Smooth muscle cell (in vitro differentiated cells): ENCODE results near the gene CAP1. TPM values are rescaled to one million over a fixed set of nuclear protein-coding genes. Genes with fewer than 3 reads are reported as not detected.

ENCODE experiments used
- DNase-seq: peaks from one replicate; lab custom pipeline; 2025; ENCODE audit not compliant: unreplicated experiment; lab: John Stamatoyannopoulos, UW
- H2AFZ ChIP-seq: fragments of 200-600 bp; sonication (generic); 2 replicates; pipeline ENCODE4 v1.6.0; 2016; ENCODE audit warnings: antibody characterized with exemption, low read depth, mild to moderate bottlenecking
- H3F3A ChIP-seq: fragments of 200-600 bp; sonication (generic); 2 replicates; pipeline ENCODE4 v1.6.0; 2017; ENCODE audit warnings: antibody characterized with exemption, low read depth
- H3K27ac ChIP-seq: fragments of 200-600 bp; sonication (generic); 2 replicates; pipeline ENCODE4 v1.5.1; 2016; ENCODE audit warnings: low read depth, mild to moderate bottlenecking
- H3K27me3 ChIP-seq: fragments of 200-600 bp; sonication (generic); 2 replicates; pipeline ENCODE4 v1.6.1; 2016; ENCODE audit warnings: low read depth, mild to moderate bottlenecking
- H3K36me3 ChIP-seq: fragments of 200-600 bp; sonication (generic); 2 replicates; pipeline ENCODE4 v1.5.1; 2016; ENCODE audit warnings: low read depth
- H3K4me1 ChIP-seq: fragments of 200-600 bp; sonication (generic); 2 replicates; pipeline ENCODE4 v1.5.1; 2016; ENCODE audit warnings: low read depth
- H3K4me2 ChIP-seq: fragments of 200-600 bp; sonication (generic); 2 replicates; pipeline ENCODE4 v1.6.0; 2016; ENCODE audit warnings: mild to moderate bottlenecking
- H3K4me3 ChIP-seq: fragments of 200-600 bp; sonication (generic); 2 replicates; pipeline ENCODE4 v1.5.1; 2016; ENCODE audit warnings: mild to moderate bottlenecking
- H3K79me2 ChIP-seq: fragments of 200-600 bp; sonication (generic); 2 replicates; pipeline ENCODE4 v1.6.0; 2016; ENCODE audit warnings: low read depth, mild to moderate bottlenecking
- H3K9ac ChIP-seq: fragments of 200-600 bp; sonication (generic); 2 replicates; pipeline ENCODE4 v1.6.0; 2016; ENCODE audit warnings: low read depth
- H3K9me3 ChIP-seq: fragments of 200-600 bp; sonication (generic); replicated peaks from 2 replicates; pipeline ENCODE4 v1.5.1; 2016; ENCODE audit warnings: low read depth
- H4K20me1 ChIP-seq: fragments of 200-600 bp; sonication (generic); 2 replicates; pipeline ENCODE4 v1.6.0; 2016; ENCODE audit warnings: low read depth
- WGBS: methylation state at CpG from one replicate; pipeline ENCODE4 v1.1.7; 2016; ENCODE audit warnings: low lambda C conversion rate; 5-methylcytosine and 5-hydroxymethylcytosine counted together
- polyA plus RNA-seq: library from polyadenylated mRNA; unstranded; fragments of >200 nt; fragmentation: Nextera tagmentation; extraction: Ambion mirVana; gene quantifications from 2 replicates; pipeline ENCODE4 v1.2.1, GENCODE V29; 2016
- total RNA-seq: library from RNA; depleted of rRNA; stranded (reverse); fragments of >200 nt; gene quantifications from 2 replicates; pipeline ENCODE4 v1.2.3, GENCODE V29; 2014
- TF ChIP-seq, protein P1 (sequence below): fragments of 200-600 bp; sonication (generic); IDR thresholded peaks from 2 replicates; pipeline ENCODE4 v1.5.1; 2017; ENCODE audit warnings: borderline replicate concordance, mild to moderate bottlenecking, antibody characterized with exemption; ENCODE audit not compliant: insufficient read depth, poor library complexity, severe bottlenecking

Gene CAP1
- total and polyA plus RNA-seq, 2 experiments from 2014 or later = 381 to 390 TPM

DNA sequence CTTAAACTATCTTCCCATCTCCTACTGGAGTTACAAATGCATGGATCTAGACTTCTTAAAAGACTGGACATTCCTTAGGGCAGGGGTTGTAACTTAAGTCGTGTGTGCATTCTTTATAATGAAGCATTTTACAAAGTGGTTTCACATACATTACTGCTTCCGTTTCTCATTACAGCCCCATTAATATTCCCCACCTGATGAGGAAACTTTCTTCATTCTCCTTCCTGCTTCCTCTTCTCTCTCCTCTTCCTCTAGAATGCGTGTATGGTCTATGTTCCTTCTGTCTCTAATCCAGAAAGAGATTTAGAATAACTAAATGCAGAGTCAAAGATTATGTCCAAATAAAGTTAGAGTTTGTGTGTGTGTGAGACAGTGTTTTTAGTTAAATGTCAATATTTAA, 1.8 kb upstream of the CAP1 start:
- no peak overlapping the region for H3K4me3 ChIP-seq
- TF ChIP-seq, protein P1, sequence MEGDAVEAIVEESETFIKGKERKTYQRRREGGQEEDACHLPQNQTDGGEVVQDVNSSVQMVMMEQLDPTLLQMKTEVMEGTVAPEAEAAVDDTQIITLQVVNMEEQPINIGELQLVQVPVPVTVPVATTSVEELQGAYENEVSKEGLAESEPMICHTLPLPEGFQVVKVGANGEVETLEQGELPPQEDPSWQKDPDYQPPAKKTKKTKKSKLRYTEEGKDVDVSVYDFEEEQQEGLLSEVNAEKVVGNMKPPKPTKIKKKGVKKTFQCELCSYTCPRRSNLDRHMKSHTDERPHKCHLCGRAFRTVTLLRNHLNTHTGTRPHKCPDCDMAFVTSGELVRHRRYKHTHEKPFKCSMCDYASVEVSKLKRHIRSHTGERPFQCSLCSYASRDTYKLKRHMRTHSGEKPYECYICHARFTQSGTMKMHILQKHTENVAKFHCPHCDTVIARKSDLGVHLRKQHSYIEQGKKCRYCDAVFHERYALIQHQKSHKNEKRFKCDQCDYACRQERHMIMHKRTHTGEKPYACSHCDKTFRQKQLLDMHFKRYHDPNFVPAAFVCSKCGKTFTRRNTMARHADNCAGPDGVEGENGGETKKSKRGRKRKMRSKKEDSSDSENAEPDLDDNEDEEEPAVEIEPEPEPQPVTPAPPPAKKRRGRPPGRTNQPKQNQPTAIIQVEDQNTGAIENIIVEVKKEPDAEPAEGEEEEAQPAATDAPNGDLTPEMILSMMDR = no peak

GRCh38 chr1:40039245-40039756, 1.2 kb upstream of the CAP1 start:
- H3K27me3 ChIP-seq = no peaks in the 10 kb centered on the region
- H3K79me2 ChIP-seq = peaks cover 38% of the 10 kb centered on the region
- TF ChIP-seq, protein P1 = no peak
- H3K4me1 ChIP-seq = peaks cover 24% of the 10 kb centered on the region
- H3K9me3 ChIP-seq = no peaks in the 10 kb centered on the region
- DNase-seq = no peak
- H3F3A ChIP-seq = peaks cover 3% of the 10 kb centered on the region
- 6% methylated on average over 10 of the region's 10 CpGs for WGBS
- H3K27ac ChIP-seq = peak overlapping the region; percentile 87
- peak overlapping the region; percentile 87 for H3K4me2 ChIP-seq
- H3K4me3 ChIP-seq = peak overlapping the region; percentile 91
- H3K36me3 ChIP-seq = no peaks in the 10 kb centered on the region
- H2AFZ ChIP-seq = peak overlapping the region; percentile 36
- H4K20me1 ChIP-seq = peaks cover 33% of the 10 kb centered on the region
- no peak overlapping the region for H3K9ac ChIP-seq

More for the DNA sequence above, 1.8 kb upstream of the CAP1 start:
- Histone ChIP-seq H3K27ac (peak overlapping the region; percentile 87), H2AFZ (no peak overlapping the region), H3F3A (peaks cover 3% of the 10 kb centered on the region), H3K4me1 (peaks cover 24% of the 10 kb centered on the region), H3K79me2 (peaks cover 32% of the 10 kb centered on the region), H3K27me3 (no peaks in the 10 kb centered on the region), H3K4me2 (peak overlapping the region; percentile 87), H3K9me3 (no peaks in the 10 kb centered on the region), H4K20me1 (peaks cover 27% of the 10 kb centered on the region), H3K36me3 (no peaks in the 10 kb centered on the region), H3K9ac (no peak overlapping the region)
- no peak for DNase-seq
- 77% methylated on average over 3 of the region's 3 CpGs for WGBS

GRCh38 chr1:40039757-40040510, 595 bp upstream of the CAP1 start:
- Histone ChIP-seq H3K4me2 (peak overlapping the region; percentile 87), H3K4me3 (peak overlapping the region; percentile 91), H3K9ac (peak overlapping the region; percentile 68), H3K4me1 (peaks cover 24% of the 10 kb centered on the region), H3K27me3 (no peaks in the 10 kb centered on the region), H3F3A (peaks cover 3% of the 10 kb centered on the region), H3K27ac (peak overlapping the region; percentile 87), H3K79me2 (peaks cover 44% of the 10 kb centered on the region), H4K20me1 (peaks cover 40% of the 10 kb centered on the region), H3K36me3 (no peaks in the 10 kb centered on the region), H3K9me3 (no peaks in the 10 kb centered on the region), H2AFZ (peak overlapping the region; percentile 54)
- under 1% methylated on average over 52 of the region's 52 CpGs for WGBS
- peak; percentile 64 for DNase-seq
- TF ChIP-seq, protein P1 = no peak
